Mucosa of descending colon (tissue), 3 donors: ENCODE results near the gene ALG12. TPM values are rescaled to one million over a fixed set of nuclear protein-coding genes. Genes with fewer than 3 reads are reported as not detected.

Source experiments
- ATAC-seq: fragments of 200-7000 bp; cut with Tn5 transposase; one replicate; pipeline ENCODE4 v1.9.1; 2020; ENCODE audit warnings: mild to moderate bottlenecking, moderate library complexity
- DNase-seq, 3 donors: peaks; one replicate each; pipeline ENCODE4 v3.0.0-alpha.2; 2020
- H3K36me3 ChIP-seq: fragments of 200-600 bp; one replicate; pipeline ENCODE4 v1.8.0; 2021; ENCODE audit warnings: low read depth, mild to moderate bottlenecking
- H3K4me1 ChIP-seq: fragments of 200-600 bp; one replicate; pipeline ENCODE4 v1.8.0; 2021; ENCODE audit warnings: low read depth, mild to moderate bottlenecking
- H3K4me3 ChIP-seq: fragments of 200-600 bp; one replicate; pipeline ENCODE4 v1.8.0; 2021; ENCODE audit warnings: mild to moderate bottlenecking
- H3K9me3 ChIP-seq: fragments of 200-600 bp; one replicate; pipeline ENCODE4 v1.8.0; 2021; ENCODE audit warnings: mild to moderate bottlenecking
- intact Hi-C, 2 donors: fragments of 100-400 bp; cut with DNase I in 1 of 2; cut with micrococcal nuclease in 1 of 2; formaldehyde crosslinking; loops; one replicate each; pipeline versions ENCODE4 v1.11.0 to v1.11.1; 2022; cut with DNase I, micrococcal nuclease
- total RNA-seq, 3 donors: library from RNA; stranded (reverse); fragmentation: NEBNext Ultra II Directional in 2 of 3; extraction: Animal tissue kit (Norgen Biotek cat#: 25700) in 2 of 3; gene quantifications; one replicate each; pipeline versions ENCODE4 v1.2.1 to v1.2.4, GENCODE V29; 2021 to 2023
- TF ChIP-seq, protein P1 (sequence below): fragments of 200-600 bp; IDR thresholded peaks from one replicate; pipeline ENCODE4 v1.8.0; 2022; ENCODE audit warnings: antibody characterized with exemption, mild to moderate bottlenecking
- donor health status: DM: no; HTN: no; CAD: no; lungs with moderate emphysema.
- donor health status: DM: no; HTN: no; CAD: no.
- donor health status: DM: no; HTN: yes; CAD: no.

ALG12 gene
- total RNA-seq, 3 donors from 2014 or later: 21.7 to 28.7 (median 25.5) TPM

DNA sequence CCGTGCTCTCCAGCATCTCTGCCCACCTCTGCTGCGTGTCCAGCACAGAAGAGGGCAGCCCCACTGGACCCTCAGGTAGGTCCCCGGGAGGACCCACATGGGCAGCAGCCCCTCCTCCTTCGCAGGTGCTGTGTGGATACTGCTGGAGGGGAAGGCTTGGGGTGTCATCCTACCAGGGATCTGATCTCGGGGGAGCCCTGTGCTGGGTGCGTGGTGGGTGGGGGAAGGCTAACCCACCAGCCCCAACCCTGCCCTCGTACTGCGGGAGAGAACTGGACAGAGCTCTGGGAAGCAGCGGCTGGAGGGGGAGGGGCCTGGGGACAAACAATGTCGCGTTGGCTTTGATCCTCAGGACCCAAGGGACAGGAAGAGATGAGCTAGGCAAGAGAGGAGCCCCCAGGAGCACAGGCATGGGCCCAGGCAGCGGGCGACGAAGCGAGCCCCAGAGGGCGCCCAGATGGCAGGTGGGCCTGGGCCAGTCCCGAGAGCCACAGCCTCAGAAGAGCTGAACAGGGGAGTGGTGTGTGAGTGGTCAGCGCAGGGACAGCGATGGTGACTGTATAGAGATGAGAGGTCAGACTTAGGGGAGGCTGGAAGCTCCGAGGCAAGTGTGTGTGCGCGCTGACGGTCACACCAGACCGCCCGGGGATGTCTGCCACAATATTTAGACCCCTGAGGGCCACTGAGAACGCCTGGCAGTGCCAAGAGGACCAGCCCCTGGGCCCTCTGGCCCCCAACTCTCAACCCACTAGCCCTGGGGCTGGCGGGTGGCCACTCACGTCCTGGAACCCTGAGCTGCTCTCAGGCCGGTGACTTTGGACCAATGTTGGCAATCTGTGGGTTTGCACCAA lies 40.9 kb upstream of the ALG12 start:
- peak in 2 of 3 donors; percentile 57 to 71 for DNase-seq
- no peaks in the 10 kb centered on the region for H3K9me3 ChIP-seq
- TF ChIP-seq, protein P1, sequence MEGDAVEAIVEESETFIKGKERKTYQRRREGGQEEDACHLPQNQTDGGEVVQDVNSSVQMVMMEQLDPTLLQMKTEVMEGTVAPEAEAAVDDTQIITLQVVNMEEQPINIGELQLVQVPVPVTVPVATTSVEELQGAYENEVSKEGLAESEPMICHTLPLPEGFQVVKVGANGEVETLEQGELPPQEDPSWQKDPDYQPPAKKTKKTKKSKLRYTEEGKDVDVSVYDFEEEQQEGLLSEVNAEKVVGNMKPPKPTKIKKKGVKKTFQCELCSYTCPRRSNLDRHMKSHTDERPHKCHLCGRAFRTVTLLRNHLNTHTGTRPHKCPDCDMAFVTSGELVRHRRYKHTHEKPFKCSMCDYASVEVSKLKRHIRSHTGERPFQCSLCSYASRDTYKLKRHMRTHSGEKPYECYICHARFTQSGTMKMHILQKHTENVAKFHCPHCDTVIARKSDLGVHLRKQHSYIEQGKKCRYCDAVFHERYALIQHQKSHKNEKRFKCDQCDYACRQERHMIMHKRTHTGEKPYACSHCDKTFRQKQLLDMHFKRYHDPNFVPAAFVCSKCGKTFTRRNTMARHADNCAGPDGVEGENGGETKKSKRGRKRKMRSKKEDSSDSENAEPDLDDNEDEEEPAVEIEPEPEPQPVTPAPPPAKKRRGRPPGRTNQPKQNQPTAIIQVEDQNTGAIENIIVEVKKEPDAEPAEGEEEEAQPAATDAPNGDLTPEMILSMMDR: no peak
- no peak for ATAC-seq
- peaks cover 27% of the 10 kb centered on the region for H3K4me1 ChIP-seq
- no peak overlapping the region for H3K4me3 ChIP-seq
- intact Hi-C loops: no loop called here
- H3K36me3 ChIP-seq: peaks cover 1% of the 10 kb centered on the region

- Histone ChIP-seq H3K36me3 (no peaks in the 10 kb centered on the region), H3K4me3 (no peak overlapping the region), H3K4me1 (peaks cover 21% of the 10 kb centered on the region), H3K9me3 (no peaks in the 10 kb centered on the region)
- no peak for ATAC-seq
- intact Hi-C loops: no loop called here
- DNase-seq: peak in 2 of 3 donors; percentile 47 to 52
- TF ChIP-seq, protein P1: no peak
Measured at GRCh38 chr22:49958366-49958921, 40.2 kb upstream of the ALG12 start.

GRCh38 chr22:49957826-49958365 lies 39.7 kb upstream of the ALG12 start:
- intact Hi-C loops: no loop called here
- peaks cover 21% of the 10 kb centered on the region for H3K4me1 ChIP-seq
- DNase-seq: peak in 2 of 3 donors; percentile 52 to 73

DNA sequence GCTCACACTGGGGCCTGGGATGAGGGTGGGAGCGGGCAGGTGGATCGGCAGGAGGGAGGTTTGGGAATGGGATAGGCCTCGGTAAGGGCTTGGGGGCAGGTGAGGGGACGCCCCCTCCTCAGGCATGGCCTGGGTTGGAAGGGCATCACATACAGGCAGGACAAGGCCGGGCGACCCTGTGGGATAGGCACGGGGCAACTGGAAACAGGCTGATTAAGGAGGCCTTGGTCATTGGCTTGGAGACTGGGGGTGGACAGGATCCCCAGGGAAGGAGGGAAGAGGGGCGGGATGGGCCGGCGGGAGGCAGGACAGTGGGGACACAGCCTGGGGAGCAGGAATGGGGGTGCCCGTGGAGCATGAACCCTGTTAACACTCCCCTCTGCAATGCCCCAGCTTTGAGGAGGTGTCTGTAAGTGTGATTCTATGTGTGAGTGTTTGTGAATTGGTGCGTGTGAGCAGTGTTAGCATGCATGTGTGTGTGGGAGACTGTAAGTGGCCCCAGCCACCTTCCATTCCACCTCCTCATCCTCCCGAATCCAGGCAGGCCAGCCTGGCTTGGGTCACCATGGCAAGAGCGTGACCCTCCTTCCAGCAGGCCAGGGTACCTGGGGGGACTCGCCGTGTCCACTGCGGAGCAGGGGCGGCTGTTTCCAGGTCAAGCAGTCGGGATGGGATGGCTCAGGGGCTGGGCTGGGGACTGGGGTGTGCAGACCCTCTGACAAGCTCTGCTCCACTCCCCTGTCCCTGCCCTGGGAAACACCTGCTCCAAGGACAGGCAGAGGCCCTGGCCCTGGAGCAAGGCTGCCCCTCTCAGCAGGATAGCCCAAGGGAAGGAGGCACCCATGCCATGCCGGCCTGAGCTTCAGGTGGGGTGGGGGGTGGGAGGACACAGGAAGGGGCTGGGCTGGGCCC lies 38.9 kb upstream of the ALG12 start:
- no peaks in the 10 kb centered on the region for H3K36me3 ChIP-seq

More at GRCh38 chr22:49957826-49958365, 39.7 kb upstream of the ALG12 start:
- no peak for ATAC-seq
- Histone ChIP-seq H3K9me3 (no peaks in the 10 kb centered on the region), H3K4me3 (no peak overlapping the region), H3K36me3 (no peaks in the 10 kb centered on the region)
- TF ChIP-seq, protein P1: no peak

DNA sequence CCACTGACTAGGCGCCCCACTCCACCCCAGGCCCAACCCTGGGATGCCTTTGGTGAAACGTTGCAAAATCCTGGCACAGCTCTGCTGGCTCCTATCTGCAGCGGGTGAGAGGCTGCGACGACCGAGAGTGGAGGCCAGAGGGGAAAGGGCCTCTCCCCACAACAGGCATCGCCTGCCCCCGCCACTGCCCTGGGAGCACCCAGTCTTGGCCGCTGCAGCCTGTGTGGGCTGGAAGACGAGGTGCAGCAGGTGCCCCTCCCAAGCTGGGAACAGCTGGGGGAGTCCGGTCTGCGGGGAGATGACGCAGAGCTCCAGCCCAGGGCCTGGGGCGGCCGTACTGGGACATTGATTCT lies 38.2 kb upstream of the ALG12 start:
- Histone ChIP-seq H3K4me3 (no peak overlapping the region), H3K4me1 (peaks cover 31% of the 10 kb centered on the region), H3K36me3 (no peaks in the 10 kb centered on the region), H3K9me3 (no peaks in the 10 kb centered on the region)
- intact Hi-C loops: no loop called here
- TF ChIP-seq, protein P1: no peak
- ATAC-seq (no peak), DNase-seq (peak in 1 of 3 donors; percentile 31)

More for the DNA sequence above, 38.9 kb upstream of the ALG12 start:
- H3K4me3 ChIP-seq: no peak overlapping the region
- ATAC-seq (no peak), DNase-seq (peak in 2 of 3 donors; percentile 42 to 56)
- H3K9me3 ChIP-seq: no peaks in the 10 kb centered on the region
- peaks cover 23% of the 10 kb centered on the region for H3K4me1 ChIP-seq
- intact Hi-C loops: no loop called here
- TF ChIP-seq, protein P1: no peak
